ENCODE measurements around the gene JAM3.

DNA sequence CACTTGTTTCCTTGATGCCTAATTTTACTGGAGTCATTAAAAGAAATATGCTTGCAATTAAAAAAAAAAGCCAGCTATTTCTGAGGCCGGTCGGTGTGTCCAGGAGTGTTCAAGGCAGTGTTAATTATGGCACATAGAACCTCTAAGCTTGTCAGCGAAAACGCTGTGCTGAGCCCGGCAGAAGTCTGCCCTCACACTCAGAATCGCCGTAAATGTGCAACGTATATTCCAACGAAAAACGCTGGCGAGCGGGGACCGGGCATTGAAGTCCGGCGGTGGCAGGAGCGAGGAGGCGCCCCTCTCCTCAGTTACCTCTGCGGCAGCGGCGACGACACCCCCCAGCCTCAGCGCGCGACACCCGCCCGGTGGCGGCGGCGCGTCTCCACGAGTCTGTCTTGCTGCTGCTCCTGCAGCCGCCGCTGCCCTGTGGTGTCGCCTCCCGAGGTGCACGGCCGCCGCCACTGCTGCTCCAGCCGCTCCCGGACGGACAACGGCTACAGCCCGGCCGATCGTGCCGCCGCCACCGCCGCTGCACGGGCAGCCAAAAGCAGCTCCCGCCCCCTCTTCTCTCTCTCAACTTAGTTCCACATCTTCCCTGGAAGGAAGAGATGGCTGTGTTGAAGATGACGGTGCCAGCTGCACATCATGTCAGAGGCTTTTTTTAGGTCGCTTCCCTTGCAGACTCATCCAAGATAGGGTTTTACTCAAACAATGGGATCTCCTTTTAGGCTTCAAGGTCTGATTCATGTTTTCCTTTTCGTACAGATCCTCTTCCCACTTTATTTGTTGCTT, 56.0 kb downstream of the JAM3 start:
- TF ChIP-seq EZH2 (IDR thresholded peaks at IDR 0.05; ENCODE audit: low read length, missing control alignments), result no peak
- TF ChIP-seq, protein P1, sequence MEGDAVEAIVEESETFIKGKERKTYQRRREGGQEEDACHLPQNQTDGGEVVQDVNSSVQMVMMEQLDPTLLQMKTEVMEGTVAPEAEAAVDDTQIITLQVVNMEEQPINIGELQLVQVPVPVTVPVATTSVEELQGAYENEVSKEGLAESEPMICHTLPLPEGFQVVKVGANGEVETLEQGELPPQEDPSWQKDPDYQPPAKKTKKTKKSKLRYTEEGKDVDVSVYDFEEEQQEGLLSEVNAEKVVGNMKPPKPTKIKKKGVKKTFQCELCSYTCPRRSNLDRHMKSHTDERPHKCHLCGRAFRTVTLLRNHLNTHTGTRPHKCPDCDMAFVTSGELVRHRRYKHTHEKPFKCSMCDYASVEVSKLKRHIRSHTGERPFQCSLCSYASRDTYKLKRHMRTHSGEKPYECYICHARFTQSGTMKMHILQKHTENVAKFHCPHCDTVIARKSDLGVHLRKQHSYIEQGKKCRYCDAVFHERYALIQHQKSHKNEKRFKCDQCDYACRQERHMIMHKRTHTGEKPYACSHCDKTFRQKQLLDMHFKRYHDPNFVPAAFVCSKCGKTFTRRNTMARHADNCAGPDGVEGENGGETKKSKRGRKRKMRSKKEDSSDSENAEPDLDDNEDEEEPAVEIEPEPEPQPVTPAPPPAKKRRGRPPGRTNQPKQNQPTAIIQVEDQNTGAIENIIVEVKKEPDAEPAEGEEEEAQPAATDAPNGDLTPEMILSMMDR (conservative IDR thresholded peaks at IDR 0.05 in 1 of 2, IDR thresholded peaks at IDR 0.05 in 1 of 2; ENCODE audit: low read depth in 1 of 2, low read length in 2 of 2), result no peak
